Hepatocyte (in vitro differentiated cells): ENCODE results near the gene RASGEF1C. TPM values are rescaled to one million over a fixed set of nuclear protein-coding genes. Genes with fewer than 3 reads are reported as not detected.

Experiments
- DNase-seq: peaks from one replicate; pipeline ENCODE4 v3.0.0-alpha.2; 2016; ENCODE audit warnings: low spot score
- H2AFZ ChIP-seq: fragments of 200-600 bp; sonication (generic); 2 replicates; pipeline ENCODE4 v1.6.0; 2016; ENCODE audit warnings: antibody characterized with exemption, mild to moderate bottlenecking
- H3K27ac ChIP-seq: fragments of 200-600 bp; sonication (generic); 2 replicates; pipeline ENCODE4 v1.5.1; 2016; ENCODE audit warnings: mild to moderate bottlenecking
- H3K27me3 ChIP-seq: fragments of 200-600 bp; sonication (generic); 2 replicates; pipeline ENCODE4 v1.6.1; 2016
- H3K36me3 ChIP-seq: fragments of 200-600 bp; sonication (generic); replicated peaks from 2 replicates; pipeline ENCODE4 v1.5.1; 2016; ENCODE audit warnings: low read depth; ENCODE audit not compliant: insufficient read depth
- H3K4me1 ChIP-seq: fragments of 200-600 bp; sonication (generic); 2 replicates; pipeline ENCODE4 v1.5.1; 2016; ENCODE audit warnings: mild to moderate bottlenecking, moderate library complexity; ENCODE audit not compliant: insufficient read depth
- H3K4me2 ChIP-seq: fragments of 200-600 bp; sonication (generic); 2 replicates; pipeline ENCODE4 v1.6.0; 2016
- H3K4me3 ChIP-seq: fragments of 200-600 bp; sonication (generic); 2 replicates; pipeline ENCODE4 v1.5.1; 2016; ENCODE audit warnings: mild to moderate bottlenecking
- H3K79me2 ChIP-seq: fragments of 200-600 bp; sonication (generic); 2 replicates; pipeline ENCODE4 v1.6.0; 2017; ENCODE audit warnings: mild to moderate bottlenecking
- H3K9me2 ChIP-seq: fragments of 200-600 bp; sonication (generic); replicated peaks from 2 replicates; pipeline ENCODE4 v1.6.0; 2017; ENCODE audit warnings: mild to moderate bottlenecking; ENCODE audit not compliant: insufficient read depth
- H3K9me3 ChIP-seq: fragments of 200-600 bp; sonication (generic); 2 replicates; pipeline ENCODE4 v1.5.1; 2016; ENCODE audit warnings: low read depth, mild to moderate bottlenecking
- H4K20me1 ChIP-seq: fragments of 200-600 bp; sonication (generic); 2 replicates; pipeline ENCODE4 v1.6.0; 2016; ENCODE audit warnings: mild to moderate bottlenecking; ENCODE audit not compliant: insufficient read depth, poor library complexity, severe bottlenecking
- EZH2 ChIP-seq: fragments of 200-600 bp; sonication (generic); IDR thresholded peaks from 2 replicates; pipeline ENCODE4 v1.6.1; 2016; ENCODE audit warnings: antibody characterized with exemption, mild to moderate bottlenecking, borderline replicate concordance
- EZH2phosphoT487 ChIP-seq: fragments of 200-600 bp; sonication (generic); IDR thresholded peaks from one replicate; pipeline ENCODE4 v1.6.1; 2018; ENCODE audit warnings: antibody characterized with exemption, mild to moderate bottlenecking, low read depth, moderate library complexity; ENCODE audit not compliant: unreplicated experiment, severe bottlenecking
- WGBS: methylation state at CpG from one replicate; pipeline ENCODE4 v1.1.6; 2016; ENCODE audit warnings: low lambda C conversion rate; ENCODE audit errors: missing lambda C conversion rate; 5-methylcytosine and 5-hydroxymethylcytosine counted together
- polyA plus RNA-seq: library from polyadenylated mRNA; unstranded; fragments of >200 nt; fragmentation: Nextera tagmentation; extraction: Ambion mirVana; gene quantifications from 2 replicates; pipeline ENCODE4 v1.2.1, GENCODE V29; 2016
- total RNA-seq: library from RNA; depleted of rRNA; stranded (reverse); fragments of >200 nt; gene quantifications from 2 replicates; pipeline ENCODE4 v1.2.3, GENCODE V29; 2014
- TF ChIP-seq, protein P1 (sequence below): fragments of 200-600 bp; sonication (generic); IDR thresholded peaks from 2 replicates; pipeline ENCODE4 v1.5.1; 2016; ENCODE audit warnings: antibody characterized with exemption, mild to moderate bottlenecking; ENCODE audit not compliant: poor library complexity

The RASGEF1C gene
- total and polyA plus RNA-seq, 2 experiments from 2014 or later = not detected

DNA sequence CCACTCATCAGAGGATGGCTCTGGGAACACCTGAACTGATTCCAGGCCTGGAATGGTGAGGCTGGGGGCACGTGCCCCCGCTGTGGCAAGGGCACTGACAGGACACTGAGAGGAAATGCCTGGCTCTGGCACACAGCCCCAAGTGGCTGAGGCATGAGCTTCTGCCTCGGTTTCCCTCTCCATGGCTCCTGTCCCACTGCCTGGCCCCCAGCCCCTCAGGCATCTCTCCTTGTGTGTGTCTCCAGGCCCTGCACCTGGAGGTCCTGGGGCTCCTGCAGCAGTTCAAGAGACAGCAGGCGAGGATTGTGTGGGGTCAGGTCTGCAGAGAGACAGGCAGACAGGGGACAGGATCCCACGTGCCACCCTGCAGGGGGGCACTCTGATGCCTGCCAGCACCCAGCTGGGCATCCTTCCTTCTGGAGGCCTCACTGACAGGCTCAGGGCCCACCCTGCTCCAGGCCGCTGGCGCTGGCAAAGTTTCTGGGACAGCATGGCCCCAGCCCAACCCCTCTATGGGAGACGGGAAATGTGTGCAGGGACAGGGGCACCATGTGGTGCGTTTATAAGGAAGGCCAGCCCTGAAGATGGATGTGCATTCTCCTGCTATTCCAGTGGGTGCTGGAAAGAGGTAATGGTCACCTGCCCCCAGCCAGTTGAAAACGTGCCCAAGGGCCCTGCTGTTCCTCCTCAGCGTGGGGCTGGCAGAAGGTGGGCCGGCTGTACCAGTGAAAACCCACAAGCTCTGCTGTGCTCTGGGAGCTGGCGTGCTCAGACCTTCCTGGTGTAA, 66.0 kb downstream of the RASGEF1C start:
- Histone ChIP-seq H3K27ac (no peak overlapping the region), H4K20me1 (no peaks in the 10 kb centered on the region), H2AFZ (no peak overlapping the region), H3K4me1 (no peaks in the 10 kb centered on the region), H3K9me3 (no peaks in the 10 kb centered on the region), H3K4me3 (no peak overlapping the region), H3K9me2 (no peaks in the 10 kb centered on the region), H3K79me2 (no peaks in the 10 kb centered on the region), H3K36me3 (no peaks in the 10 kb centered on the region), H3K4me2 (no peak overlapping the region), H3K27me3 (no peaks in the 10 kb centered on the region)
- TF ChIP-seq EZH2 (no peak), EZH2phosphoT487 (no peak)
- TF ChIP-seq, protein P1, sequence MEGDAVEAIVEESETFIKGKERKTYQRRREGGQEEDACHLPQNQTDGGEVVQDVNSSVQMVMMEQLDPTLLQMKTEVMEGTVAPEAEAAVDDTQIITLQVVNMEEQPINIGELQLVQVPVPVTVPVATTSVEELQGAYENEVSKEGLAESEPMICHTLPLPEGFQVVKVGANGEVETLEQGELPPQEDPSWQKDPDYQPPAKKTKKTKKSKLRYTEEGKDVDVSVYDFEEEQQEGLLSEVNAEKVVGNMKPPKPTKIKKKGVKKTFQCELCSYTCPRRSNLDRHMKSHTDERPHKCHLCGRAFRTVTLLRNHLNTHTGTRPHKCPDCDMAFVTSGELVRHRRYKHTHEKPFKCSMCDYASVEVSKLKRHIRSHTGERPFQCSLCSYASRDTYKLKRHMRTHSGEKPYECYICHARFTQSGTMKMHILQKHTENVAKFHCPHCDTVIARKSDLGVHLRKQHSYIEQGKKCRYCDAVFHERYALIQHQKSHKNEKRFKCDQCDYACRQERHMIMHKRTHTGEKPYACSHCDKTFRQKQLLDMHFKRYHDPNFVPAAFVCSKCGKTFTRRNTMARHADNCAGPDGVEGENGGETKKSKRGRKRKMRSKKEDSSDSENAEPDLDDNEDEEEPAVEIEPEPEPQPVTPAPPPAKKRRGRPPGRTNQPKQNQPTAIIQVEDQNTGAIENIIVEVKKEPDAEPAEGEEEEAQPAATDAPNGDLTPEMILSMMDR = no peak
- WGBS = 81% methylated on average over 13 of the region's 13 CpGs
- DNase-seq = peak; percentile 2

DNA sequence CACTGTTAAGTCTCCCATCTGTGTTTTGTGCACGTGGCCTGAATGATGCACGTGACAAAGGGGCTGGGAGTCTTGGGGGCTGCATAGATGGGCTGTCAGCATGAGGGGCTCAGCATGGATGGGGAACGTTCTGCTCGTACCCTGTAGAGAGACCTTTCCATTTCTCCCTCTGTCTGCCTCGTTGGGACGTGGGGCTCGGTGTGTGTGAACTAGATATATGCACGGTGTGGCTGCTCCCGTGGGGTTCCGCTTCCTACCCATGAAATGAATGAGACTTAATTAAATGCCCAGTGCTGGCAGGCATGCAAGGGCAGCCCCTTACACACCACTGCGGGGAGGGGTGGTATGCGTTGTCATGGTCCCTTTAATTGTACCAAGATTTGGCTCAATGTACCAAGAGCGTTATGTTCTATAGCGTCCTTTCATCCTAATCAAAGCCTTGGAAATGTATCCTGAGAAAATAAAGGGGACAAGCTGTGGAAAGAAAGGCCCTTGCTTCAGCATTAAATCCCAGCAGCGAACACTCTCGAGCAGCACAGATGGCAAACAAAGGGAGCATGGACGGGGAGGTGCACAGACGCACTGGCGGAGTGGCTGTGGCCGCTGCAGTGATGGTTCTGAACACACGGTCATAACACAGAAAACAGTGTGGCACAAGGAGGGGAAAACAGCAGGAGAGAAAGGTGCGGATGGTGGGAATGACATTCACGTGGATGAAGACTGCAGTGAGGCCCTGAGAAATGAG, 66.8 kb downstream of the RASGEF1C start:
- no peaks in the 10 kb centered on the region for H3K27me3 ChIP-seq
- no peak overlapping the region for H2AFZ ChIP-seq
- H3K4me1 ChIP-seq = no peaks in the 10 kb centered on the region
- H3K4me2 ChIP-seq = no peak overlapping the region
- DNase-seq = no peak
- WGBS = 86% methylated on average over 22 of the region's 23 CpGs
- no peaks in the 10 kb centered on the region for H3K79me2 ChIP-seq
- H3K9me2 ChIP-seq = no peaks in the 10 kb centered on the region
- H4K20me1 ChIP-seq = no peaks in the 10 kb centered on the region
- no peak overlapping the region for H3K27ac ChIP-seq
- no peaks in the 10 kb centered on the region for H3K36me3 ChIP-seq
- H3K4me3 ChIP-seq = no peak overlapping the region
- no peaks in the 10 kb centered on the region for H3K9me3 ChIP-seq
- TF ChIP-seq EZH2phosphoT487 (no peak), EZH2 (no peak)

- no peak for DNase-seq
- Histone ChIP-seq H3K79me2 (no peaks in the 10 kb centered on the region), H3K36me3 (no peaks in the 10 kb centered on the region), H3K4me2 (no peak overlapping the region), H2AFZ (no peak overlapping the region), H3K4me1 (no peaks in the 10 kb centered on the region), H3K27me3 (no peaks in the 10 kb centered on the region), H3K27ac (no peak overlapping the region), H3K9me2 (no peaks in the 10 kb centered on the region), H3K9me3 (no peaks in the 10 kb centered on the region), H4K20me1 (no peaks in the 10 kb centered on the region), H3K4me3 (no peak overlapping the region)
- TF ChIP-seq EZH2phosphoT487 = no peak
- no peak for TF ChIP-seq EZH2
- TF ChIP-seq, protein P1 = no peak
- 88% methylated on average over 14 of the region's 14 CpGs for WGBS
These were observed 67.8 kb downstream of the RASGEF1C start for GRCh38 chr5:180141068-180141660.

GRCh38 chr5:180140571-180140970, 68.4 kb downstream of the RASGEF1C start:
- no peaks in the 10 kb centered on the region for H3K36me3 ChIP-seq
- H3K27me3 ChIP-seq = no peaks in the 10 kb centered on the region
- H3K9me2 ChIP-seq = no peaks in the 10 kb centered on the region
- H3K4me3 ChIP-seq = no peak overlapping the region
- no peaks in the 10 kb centered on the region for H3K79me2 ChIP-seq
- no peaks in the 10 kb centered on the region for H3K9me3 ChIP-seq
- no peak for DNase-seq
- H3K4me1 ChIP-seq = no peaks in the 10 kb centered on the region
- H3K4me2 ChIP-seq = no peak overlapping the region
- H4K20me1 ChIP-seq = no peaks in the 10 kb centered on the region
- TF ChIP-seq EZH2phosphoT487 = no peak
- TF ChIP-seq, protein P1 = no peak
- TF ChIP-seq EZH2 = no peak
- H2AFZ ChIP-seq = no peak overlapping the region
- 66% methylated on average over 8 of the region's 9 CpGs for WGBS
- no peak overlapping the region for H3K27ac ChIP-seq
